DMS53 treated with DMSO at 0.1 percent for 48 hours (cell line): ENCODE results near the gene TMEM183A.

ENCODE experiments used
- DNase-seq: peaks from one replicate; lab custom pipeline; 2025; ENCODE audit not compliant: unreplicated experiment; lab: John Stamatoyannopoulos, UW

The TMEM183A gene

DNA sequence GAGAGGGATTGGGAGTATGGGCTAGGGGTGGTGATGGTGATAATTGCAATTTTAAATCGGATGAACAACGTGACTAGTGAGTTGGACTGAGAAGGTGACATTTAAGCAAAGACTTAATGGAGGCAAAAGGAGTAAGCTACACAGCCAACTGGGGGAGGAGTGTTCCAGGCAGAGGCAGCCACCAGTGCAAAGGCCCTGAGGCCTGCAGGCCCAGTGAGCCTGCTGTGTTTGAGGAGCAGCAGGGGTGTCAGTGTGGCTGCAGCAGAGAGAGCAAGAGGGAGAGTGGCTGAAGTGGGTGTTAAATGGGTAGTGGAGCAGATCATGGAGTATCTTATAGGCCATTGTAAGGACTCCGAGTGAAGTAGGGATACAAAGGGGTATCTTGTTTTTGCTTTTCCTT is 59.8 kb downstream of the TMEM183A start:
- no peak for DNase-seq

DNA sequence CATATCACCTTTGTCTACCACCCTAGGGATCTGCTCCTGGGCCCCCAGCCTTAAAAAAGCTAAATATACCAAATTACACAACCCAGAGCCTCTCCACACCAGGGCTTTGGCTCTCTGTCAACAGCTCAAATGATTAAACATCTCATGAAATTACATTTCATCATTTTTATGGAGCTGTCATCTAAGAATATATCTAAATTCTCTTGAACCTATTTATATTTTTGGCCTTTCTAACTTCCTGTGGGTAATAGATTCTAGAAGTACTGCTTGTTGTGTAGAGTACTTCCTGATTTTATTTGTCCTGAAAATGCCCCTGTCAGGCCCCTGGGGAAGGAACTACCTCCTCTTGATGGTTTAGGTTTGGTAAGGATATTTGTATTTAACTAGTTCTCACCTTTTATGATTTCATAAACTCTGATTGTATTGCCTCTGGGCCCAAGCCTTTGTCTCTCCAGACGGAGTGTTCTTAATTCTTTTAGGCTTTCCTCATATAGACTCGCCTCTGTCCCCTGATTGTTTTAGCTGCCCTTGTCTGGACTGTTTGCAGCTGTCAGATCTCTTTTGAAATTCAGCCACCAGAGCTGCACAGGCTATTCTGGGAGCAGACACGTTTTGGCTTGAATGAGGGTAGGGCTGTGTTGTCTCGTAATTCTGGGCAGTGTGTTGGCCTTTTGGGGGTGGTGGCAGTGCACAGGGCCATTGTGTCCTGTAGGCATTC is 62.0 kb downstream of the TMEM183A start:
- DNase-seq: no peak

DNA sequence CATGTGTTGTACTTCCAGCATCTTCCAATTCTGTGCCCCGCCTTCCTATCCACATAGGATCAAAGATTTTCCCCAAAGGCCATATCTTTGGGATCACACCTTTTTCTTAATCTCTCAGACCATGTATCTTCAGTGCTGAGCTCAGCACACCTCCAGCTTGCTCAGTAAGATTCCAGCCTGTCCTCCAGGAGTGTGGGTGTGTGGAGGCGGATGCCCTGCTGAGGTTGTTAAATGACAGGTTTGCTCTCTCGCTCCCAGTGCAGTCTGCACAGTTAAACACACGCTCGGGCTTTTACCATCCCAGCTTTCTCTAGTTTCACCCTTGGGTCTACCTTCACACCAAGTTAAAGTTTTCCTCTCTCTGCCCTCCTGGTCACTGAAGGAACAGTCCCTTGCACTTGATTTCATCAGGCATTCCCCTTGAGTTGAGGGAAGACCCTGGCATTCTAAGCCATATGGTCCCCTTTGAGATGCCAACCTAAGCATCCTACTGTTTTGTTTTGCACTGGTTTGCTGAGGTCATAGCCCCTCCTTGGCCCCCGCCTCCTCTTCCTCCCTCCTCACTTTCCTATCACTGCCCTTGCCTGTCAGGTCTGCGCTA is 64.9 kb downstream of the TMEM183A start:
- no peak for DNase-seq

DNA sequence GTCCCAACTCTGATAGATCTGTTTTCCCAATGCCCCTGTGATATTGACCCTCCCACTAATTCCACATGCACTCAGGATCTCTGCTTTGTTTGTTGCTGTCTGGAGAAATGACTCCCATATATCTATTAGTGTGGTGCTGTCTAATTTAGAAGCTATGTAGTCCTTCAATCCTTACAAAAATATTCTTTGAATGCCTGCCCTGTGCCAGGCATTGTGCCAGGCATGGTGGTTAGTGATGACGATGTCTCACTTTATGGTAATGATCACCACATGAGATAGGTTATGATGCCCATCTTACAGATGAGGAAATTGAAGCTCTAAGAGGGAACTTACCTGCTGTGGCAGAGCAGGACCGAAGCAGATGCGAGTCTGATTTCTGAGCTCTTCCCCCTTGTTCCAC is 65.7 kb downstream of the TMEM183A start:
- DNase-seq: no peak

DNA sequence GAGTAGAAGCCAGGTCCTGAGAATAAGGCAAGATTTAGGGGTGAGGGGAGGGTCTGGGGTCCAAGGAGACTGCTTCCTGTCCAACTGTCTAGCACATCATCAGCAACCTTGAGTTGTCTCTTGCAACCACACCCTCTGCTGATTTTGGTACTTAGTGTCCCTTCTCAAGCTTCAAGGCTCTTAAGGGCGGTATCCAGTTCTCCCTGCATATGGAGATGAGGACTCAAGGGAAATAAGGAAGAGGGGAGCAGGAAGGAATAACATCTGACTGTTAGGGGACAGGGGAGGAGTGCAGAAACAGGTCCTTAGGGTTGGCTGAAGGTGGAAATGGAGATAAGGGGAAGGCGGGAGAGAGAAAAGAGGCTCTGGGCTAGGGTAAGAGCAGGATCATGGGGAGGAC is 66.3 kb downstream of the TMEM183A start:
- DNase-seq: no peak
